ENCODE results near the gene CYP46A1.

The CYP46A1 gene

GRCh38 chr14:99737956-99738667 is 54.0 kb downstream of the CYP46A1 start:
- TF ChIP-seq REST (IDR thresholded peaks at IDR 0.05; ENCODE audit: insufficient read depth in 1 of 2, low read depth in 2 of 2, low read length in 2 of 2) (no peak), SIN3A (IDR thresholded peaks at IDR 0.05; ENCODE audit: borderline replicate concordance, insufficient read depth, low read length) (no peak), TAF1 (IDR thresholded peaks at IDR 0.05; ENCODE audit: borderline replicate concordance, insufficient read depth, low read length) (no peak), FOXP2 (optimal IDR thresholded peaks at IDR 0.05; ENCODE audit: borderline replicate concordance, extremely low read depth, extremely low read length, insufficient read depth) (no peak), POLR2AphosphoS5 (IDR thresholded peaks at IDR 0.05; ENCODE audit: low read depth, low read length) (no peak)

- TF ChIP-seq SIN3A (IDR thresholded peaks at IDR 0.05; ENCODE audit: borderline replicate concordance, insufficient read depth, low read length) (no peak), POLR2AphosphoS5 (IDR thresholded peaks at IDR 0.05; ENCODE audit: low read depth, low read length) (no peak), TAF1 (IDR thresholded peaks at IDR 0.05; ENCODE audit: borderline replicate concordance, insufficient read depth, low read length) (no peak), FOXP2 (optimal IDR thresholded peaks at IDR 0.05; ENCODE audit: borderline replicate concordance, extremely low read depth, extremely low read length, insufficient read depth) (no peak), REST (IDR thresholded peaks at IDR 0.05; ENCODE audit: insufficient read depth in 1 of 2, low read depth in 2 of 2, low read length in 2 of 2) (no peak)
These were observed 56.3 kb downstream of the CYP46A1 start for GRCh38 chr14:99740411-99740810.

GRCh38 chr14:99741227-99741976 is 57.3 kb downstream of the CYP46A1 start:
- TF ChIP-seq FOXP2 (optimal IDR thresholded peaks at IDR 0.05; ENCODE audit: borderline replicate concordance, extremely low read depth, extremely low read length, insufficient read depth) (no peak), TAF1 (IDR thresholded peaks at IDR 0.05; ENCODE audit: borderline replicate concordance, insufficient read depth, low read length) (no peak), SIN3A (IDR thresholded peaks at IDR 0.05; ENCODE audit: borderline replicate concordance, insufficient read depth, low read length) (no peak), POLR2AphosphoS5 (IDR thresholded peaks at IDR 0.05; ENCODE audit: low read depth, low read length) (no peak), REST (IDR thresholded peaks at IDR 0.05; ENCODE audit: insufficient read depth in 1 of 2, low read depth in 2 of 2, low read length in 2 of 2) (no peak)

- TF ChIP-seq REST (IDR thresholded peaks at IDR 0.05; ENCODE audit: insufficient read depth in 1 of 2, low read depth in 2 of 2, low read length in 2 of 2) (no peak), SIN3A (IDR thresholded peaks at IDR 0.05; ENCODE audit: borderline replicate concordance, insufficient read depth, low read length) (no peak), FOXP2 (optimal IDR thresholded peaks at IDR 0.05; ENCODE audit: borderline replicate concordance, extremely low read depth, extremely low read length, insufficient read depth) (no peak), TAF1 (IDR thresholded peaks at IDR 0.05; ENCODE audit: borderline replicate concordance, insufficient read depth, low read length) (no peak), POLR2AphosphoS5 (IDR thresholded peaks at IDR 0.05; ENCODE audit: low read depth, low read length) (no peak)
These were observed 58.0 kb downstream of the CYP46A1 start for GRCh38 chr14:99742074-99742473.
